Activated gamma-delta T cell (primary cell): ENCODE data around the gene KIF3C.
"Not testable (repeated sequence)": the region's sequence is repeated elsewhere in the genome, so short reads cannot be mapped to it uniquely, and the experiment has no call there.

Source experiments
- DNase-seq: peaks from one replicate; lab custom pipeline; 2025; lab: John Stamatoyannopoulos, UW

The KIF3C gene

DNA sequence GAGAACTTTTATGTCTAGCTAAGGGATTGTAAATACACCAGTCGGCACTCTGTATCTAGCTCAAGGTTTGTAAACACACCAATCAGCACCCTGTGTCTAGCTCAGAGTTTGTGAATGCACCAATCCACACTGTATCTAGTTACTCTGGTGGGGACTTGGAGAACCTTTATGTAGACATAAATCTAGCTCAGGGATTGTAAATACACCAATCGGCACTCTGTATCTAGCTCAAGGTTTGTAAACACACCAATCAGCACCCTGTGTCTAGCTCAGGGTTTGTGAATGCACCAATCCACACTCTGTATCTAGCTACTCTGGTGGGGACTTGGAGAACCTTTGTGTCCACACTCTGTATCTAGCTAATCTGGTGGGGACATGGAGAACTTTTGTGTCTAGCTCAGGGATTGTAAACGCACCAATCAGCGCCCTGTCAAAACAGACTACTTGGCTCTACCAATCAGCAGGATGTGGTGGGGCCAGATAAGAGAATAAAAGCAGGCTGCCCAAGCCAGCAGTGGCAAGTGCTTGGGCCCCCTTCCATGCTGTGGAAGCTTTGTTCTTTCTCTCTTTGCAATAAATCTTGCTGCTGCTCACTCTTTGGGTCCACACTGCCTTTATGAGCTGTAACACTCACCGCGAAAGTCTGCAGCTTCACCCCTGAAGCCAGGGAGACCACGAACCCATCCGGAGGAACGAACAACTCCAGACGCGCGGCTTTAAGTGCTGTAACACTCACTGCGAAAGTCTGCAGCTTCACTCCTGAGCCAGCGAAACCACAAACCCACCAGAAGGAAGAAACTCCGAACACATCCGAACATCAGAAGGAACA is 66.1 kb downstream of the KIF3C start:
- not testable (repeated sequence) for DNase-seq

GRCh38 chr2:25915411-25915810 is 66.9 kb downstream of the KIF3C start:
- not testable (repeated sequence) for DNase-seq

- DNase-seq: not testable (repeated sequence)
Observed at GRCh38 chr2:25913696-25913973, 68.7 kb downstream of the KIF3C start.

DNA sequence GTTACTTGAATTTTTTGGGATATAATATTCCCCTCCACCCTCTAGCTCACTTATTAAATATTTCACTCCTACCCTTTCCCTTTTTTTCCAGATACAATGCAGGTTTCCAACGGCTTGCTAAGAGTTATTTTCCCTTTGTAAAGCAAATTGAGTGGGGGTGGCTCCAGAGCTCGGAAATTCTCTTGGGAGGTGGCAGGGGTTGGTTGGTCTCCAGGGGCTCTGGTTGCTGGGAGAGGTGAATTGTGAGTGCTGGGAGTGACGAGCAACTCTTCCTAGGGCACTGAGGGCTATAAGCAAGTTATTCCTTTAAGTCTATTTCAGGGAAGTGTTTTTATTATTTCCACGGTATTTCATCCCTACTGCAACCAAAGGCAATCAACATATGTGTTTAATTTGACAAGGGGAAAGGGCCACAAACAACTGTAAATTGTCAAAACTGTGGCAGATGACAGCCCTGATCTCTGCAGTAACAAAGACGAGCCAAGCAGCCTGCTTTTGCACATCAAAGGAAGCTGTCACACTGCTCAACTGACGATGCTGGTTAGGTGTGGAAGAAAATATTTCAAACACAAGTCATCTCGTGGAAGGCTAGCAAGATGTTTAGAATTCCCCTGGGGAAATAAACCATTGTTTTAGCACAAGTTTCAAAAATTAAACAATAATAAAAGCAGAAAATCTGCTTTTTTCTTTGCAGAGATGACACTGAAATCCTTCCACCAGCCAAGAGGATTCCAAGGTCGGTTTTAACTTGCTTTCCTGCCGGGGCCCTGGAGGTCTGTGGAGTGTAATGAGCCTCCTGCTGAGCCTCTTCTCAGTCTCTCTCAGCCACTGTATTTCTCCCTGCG is 69.2 kb downstream of the KIF3C start:
- no peak for DNase-seq

DNA sequence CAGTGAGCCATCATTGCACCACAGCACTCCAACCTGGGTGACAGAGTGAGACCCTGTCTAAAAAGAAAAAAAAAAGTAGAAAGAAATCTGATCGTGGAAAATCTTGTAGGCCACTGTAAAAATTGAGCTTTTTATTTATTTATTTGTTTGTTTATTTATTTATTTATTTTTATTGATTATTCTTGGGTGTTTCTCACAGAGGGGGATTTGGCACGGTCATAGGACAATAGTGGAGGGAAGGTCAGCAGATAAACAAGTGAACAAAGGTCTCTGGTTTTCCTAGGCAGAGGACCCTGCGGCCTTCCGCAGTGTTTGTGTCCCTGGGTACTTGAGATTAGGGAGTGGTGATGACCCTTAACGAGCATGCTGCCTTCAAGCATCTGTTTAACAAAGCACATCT is 72.7 kb downstream of the KIF3C start:
- DNase-seq: not testable (repeated sequence)

GRCh38 chr2:25905126-25905525 is 77.2 kb downstream of the KIF3C start:
- DNase-seq: no peak

- no peak for DNase-seq
Observed at GRCh38 chr2:25903216-25903776, 79.0 kb downstream of the KIF3C start.

- DNase-seq: no peak
Observed at GRCh38 chr2:25899404-25899970, 82.8 kb downstream of the KIF3C start.

DNA sequence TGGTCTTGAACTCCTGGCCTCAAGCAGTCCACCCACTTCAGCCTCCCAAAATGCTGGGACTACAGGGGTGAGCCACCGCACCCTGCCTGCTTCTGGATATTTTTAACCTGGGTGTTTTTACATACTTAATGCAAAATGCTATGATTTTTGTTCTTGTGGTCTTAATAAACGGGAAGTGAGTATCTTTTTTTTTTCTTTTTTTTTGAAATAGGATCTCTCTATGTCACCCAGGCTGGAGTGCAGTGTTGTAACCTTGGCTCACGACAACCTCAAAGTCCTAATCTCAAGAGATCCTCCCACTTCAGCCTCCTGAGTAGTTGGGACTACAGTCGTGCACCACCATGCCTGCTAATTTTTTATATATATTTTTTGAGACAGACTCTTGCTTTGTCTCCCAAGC is 84.8 kb downstream of the KIF3C start:
- no peak for DNase-seq

DNA sequence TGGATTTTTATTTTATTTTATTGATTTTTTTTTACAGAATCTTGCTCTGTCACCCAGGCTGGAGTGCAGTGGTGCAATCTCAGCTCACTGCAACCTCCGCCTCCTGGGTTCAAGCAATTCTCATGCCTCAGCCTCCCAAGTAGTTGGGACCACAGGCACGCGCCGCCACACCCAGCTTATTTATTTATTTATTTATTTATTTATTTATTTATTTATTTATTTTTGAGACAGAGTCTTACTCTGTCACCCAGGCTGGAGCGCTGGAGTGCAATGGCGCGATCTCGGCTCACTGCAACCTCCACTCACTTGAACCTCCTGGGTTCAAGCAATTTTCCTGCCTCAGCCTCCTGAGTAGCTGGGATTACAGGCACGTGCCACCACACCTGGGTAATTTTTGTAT is 86.0 kb downstream of the KIF3C start:
- DNase-seq: not testable (repeated sequence)

- no peak for DNase-seq
Observed at GRCh38 chr2:25895610-25896009, 86.7 kb downstream of the KIF3C start.

GRCh38 chr2:25895018-25895417 is 87.3 kb downstream of the KIF3C start:
- DNase-seq: no peak

DNA sequence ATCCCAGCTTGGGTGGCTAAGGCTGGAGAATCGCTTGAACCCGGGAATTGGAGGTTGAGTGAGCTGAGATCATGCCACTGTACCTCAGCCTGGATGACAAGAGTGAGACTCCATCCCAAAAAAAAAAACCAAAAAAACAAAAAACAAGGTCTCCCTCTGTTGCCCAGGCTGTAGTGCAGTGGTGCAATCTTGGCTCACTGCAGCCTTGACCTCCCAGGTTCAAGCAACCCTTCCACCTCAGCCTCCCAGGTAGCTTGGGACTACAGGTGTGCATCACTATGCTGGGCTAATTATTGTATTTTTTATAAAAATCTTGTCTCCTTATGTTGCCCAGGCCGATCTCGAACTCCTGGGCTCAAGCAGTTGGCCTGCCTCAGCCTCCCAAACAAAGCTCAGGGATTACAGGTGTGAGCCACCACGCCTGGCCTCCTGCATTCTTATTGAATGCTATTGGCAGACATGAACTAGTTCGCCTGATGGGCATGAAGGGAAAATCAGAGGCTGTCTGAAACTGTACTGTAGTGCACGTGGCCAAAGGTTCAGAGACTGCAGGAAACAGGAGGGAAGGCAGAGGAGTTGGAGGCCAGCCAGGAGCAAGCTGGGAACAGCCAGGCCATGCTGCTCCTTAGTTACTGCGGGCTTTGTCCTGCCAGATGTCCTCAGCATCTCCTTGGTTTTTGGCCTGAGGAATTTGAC is 88.0 kb downstream of the KIF3C start:
- DNase-seq: no peak

- DNase-seq: no peak
Observed at GRCh38 chr2:25891672-25892071, 90.6 kb downstream of the KIF3C start.

DNA sequence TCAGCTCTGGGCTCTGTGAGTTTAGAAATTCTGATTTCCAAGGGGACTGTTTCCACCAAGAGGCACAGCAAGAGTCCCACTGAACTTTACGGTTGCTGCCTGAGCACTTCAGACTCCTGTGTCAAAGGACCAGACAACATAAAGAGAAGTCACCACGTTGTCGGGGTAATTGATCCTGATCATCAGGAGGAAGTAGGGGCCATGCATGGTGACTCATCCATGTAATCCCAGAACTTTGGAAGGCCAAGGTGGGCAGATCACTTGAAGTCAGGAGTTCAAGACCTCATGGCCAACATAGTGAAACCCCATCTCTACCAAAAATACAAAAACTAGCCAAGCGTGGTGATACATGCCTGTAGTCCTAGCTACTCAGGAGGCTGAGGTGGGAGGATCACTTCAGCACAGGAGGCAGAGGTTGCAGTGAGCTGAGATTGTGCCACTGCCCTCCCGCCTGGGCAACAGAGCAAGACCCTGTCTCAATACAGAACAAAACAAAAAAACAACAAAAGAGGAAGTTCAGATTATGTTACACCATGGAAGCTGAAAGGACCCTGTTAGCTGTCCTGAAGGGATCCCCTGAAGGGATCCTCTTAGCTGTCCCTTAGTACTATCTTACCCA is 94.6 kb downstream of the KIF3C start:
- no peak for DNase-seq

- no peak for DNase-seq
Observed at GRCh38 chr2:25885933-25886332, 96.4 kb downstream of the KIF3C start.

DNA sequence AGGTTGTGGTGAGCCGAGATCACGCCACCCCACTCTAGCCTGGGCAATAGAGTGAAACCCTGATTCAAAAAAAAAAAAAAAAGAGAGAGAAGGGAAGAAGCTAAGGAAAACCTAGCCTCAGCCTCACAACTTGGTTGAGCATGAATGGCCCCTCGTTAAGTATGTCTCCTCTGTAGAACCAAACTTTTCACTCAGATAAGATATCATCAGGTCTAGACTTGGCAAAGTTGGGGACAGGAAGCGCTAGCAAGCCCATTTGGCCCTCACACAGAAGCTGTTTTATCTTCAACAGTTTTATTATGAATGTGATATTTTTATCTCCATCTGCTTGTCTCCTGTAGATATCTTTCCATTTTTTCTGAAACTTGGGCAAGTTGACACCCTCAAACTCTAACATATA is 100.5 kb downstream of the KIF3C start:
- no peak for DNase-seq

DNA sequence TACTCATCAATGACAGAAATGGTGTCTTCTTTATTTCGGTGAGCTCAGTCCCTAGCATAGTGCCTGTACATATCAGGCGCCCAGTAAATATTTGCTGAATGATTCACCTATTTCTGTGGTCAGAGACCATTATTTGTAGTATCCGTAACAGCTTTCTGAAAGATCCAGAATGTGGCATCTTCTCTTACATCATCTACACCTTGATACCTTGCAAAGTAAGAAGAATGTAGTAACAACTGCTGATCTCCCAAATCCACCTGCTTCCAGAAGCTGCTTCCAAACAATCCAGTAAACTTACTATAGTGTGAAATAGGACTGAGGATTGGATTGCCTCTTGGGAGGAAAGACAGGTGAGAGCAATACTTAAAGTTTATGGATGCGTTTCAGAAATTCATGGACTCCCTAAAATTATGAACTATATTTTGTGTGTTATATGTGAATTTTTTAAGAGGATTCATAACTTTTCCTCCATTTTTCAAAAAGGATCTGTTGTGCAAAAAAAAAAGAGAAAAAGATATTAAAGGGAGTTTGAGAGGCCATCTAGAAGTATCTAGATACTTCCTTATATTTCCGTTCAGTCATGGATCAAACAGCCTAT is 103.1 kb downstream of the KIF3C start:
- DNase-seq: no peak

DNA sequence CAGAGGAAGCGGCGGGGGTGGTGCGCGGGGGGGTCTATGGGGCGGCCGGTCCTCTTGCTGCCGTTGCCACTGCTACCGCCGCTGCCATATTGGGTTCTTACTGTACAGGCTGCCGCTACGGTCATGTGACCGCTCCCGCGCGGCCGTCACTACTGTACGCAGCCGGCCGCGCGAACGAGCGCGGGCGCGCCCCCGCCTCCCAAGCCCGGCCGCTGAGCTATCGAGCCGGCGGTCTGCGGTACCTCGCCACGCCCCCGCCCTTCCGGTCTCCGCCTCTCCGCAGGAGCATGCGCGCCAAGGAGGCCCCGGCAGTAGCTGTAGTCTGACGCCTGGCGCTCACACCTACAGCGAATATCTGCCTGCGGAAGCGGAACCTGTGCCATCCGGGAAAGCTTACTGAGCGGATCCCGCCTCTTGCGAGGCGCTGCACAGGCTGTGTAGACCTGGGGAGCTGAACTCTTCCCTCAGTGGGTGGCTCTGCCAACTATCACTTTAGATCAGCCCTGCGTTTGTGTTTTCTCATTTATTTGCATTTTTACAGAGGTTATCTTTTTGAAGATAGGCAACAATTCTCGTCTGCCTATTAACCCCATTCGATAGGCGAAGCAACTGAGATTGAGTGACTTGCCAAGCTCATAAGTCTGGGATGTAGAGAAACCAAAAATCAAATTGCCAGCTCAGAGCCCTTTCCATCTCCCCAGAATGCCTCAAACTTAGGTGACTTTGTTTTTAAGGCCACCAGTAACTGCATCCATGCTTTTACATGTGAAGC is 103.8 kb downstream of the KIF3C start, which contains the start of gene ASXL2:
ASXL2 (minus strand) TSS at position 127 of the 772 bp plus-strand sequence. CDS start 265 bp downstream, outside the sequence.
- peak; percentile 97 for DNase-seq
